HCEC 1CT (cell line): ENCODE data around the gene PCDHAC2.

Experiments used
- DNase-seq: peaks from one replicate; pipeline ENCODE4 v3.0.0-alpha.2; 2017

Gene PCDHAC2

GRCh38 chr5:140988100-140988499 lies 21.8 kb downstream of the PCDHAC2 start:
- no peak for DNase-seq

- DNase-seq: no peak
Measured at GRCh38 chr5:140988608-140989007, 22.3 kb downstream of the PCDHAC2 start.

GRCh38 chr5:140989254-140990020 lies 23.2 kb downstream of the PCDHAC2 start:
- no peak for DNase-seq

- no peak for DNase-seq
Measured at GRCh38 chr5:140992828-140993227, 26.6 kb downstream of the PCDHAC2 start.

- no peak for DNase-seq
Measured at GRCh38 chr5:140996060-140996459, 29.8 kb downstream of the PCDHAC2 start.

- DNase-seq: no peak
Measured at GRCh38 chr5:140998921-140999410, 32.7 kb downstream of the PCDHAC2 start.

- DNase-seq: no peak
Measured at GRCh38 chr5:141001446-141001843, 35.2 kb downstream of the PCDHAC2 start.

- DNase-seq: no peak
Measured at GRCh38 chr5:141001844-141002604, 35.7 kb downstream of the PCDHAC2 start.

GRCh38 chr5:141002605-141002965 lies 36.3 kb downstream of the PCDHAC2 start:
- no peak for DNase-seq

- DNase-seq: no peak
Measured at GRCh38 chr5:141003031-141003430, 36.8 kb downstream of the PCDHAC2 start.

- no peak for DNase-seq
Measured at GRCh38 chr5:141003791-141004611, 37.7 kb downstream of the PCDHAC2 start.

GRCh38 chr5:141007791-141008190 lies 41.5 kb downstream of the PCDHAC2 start:
- DNase-seq: no peak

GRCh38 chr5:141010047-141010793 lies 43.9 kb downstream of the PCDHAC2 start:
- DNase-seq: no peak

- DNase-seq: no peak
Measured at GRCh38 chr5:141017943-141018342, 51.7 kb downstream of the PCDHAC2 start.
